ENCODE data around the gene CACNA1C.

DNA sequence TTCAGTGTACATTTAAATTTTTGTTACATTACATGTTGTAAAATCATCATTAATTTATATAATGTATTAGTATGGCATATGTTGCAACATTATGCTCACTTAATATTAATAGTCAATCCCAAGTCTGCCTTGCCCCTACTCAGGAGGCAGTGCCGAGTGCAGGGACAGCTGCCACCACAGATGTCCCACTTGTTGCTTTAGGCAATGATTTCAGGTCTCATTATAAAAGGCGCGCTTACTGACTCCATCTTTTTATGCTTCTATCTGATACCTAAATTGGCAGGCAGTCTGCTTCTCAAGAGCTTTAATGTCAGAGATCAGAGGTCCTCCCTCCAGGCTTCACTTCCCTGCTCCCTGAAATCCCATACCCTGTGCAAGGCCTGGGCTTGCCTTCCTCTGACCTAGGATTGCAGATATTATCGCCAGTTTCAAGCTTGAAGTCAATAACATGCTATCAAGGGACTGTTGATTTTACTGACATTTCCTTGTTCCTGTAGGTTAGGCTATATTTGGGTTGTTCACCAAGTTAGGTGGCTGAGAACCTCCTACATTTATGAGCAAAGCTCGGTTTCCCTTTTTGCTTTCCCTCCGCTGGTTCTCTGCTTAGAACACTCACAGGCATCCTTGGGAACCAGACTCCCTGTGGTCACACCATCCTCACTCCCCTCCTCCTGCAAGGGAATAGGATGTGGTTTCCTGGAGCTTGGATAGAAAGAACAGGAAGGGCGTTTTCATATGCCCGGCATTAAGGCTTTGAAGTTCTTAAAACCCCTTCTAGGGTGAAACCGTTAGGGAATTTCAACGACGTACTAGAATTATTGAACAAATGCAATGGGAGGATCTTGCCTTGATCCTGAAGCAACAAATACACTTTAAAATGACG is 533.6 kb downstream of the CACNA1C start:
- TF ChIP-seq, protein P1, sequence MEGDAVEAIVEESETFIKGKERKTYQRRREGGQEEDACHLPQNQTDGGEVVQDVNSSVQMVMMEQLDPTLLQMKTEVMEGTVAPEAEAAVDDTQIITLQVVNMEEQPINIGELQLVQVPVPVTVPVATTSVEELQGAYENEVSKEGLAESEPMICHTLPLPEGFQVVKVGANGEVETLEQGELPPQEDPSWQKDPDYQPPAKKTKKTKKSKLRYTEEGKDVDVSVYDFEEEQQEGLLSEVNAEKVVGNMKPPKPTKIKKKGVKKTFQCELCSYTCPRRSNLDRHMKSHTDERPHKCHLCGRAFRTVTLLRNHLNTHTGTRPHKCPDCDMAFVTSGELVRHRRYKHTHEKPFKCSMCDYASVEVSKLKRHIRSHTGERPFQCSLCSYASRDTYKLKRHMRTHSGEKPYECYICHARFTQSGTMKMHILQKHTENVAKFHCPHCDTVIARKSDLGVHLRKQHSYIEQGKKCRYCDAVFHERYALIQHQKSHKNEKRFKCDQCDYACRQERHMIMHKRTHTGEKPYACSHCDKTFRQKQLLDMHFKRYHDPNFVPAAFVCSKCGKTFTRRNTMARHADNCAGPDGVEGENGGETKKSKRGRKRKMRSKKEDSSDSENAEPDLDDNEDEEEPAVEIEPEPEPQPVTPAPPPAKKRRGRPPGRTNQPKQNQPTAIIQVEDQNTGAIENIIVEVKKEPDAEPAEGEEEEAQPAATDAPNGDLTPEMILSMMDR (IDR thresholded peaks at IDR 0.05): no peak
- TF ChIP-seq POLR2A (IDR thresholded peaks at IDR 0.05): no peak
